Keratinocyte (primary cell): Measurements from ENCODE around the gene SMOC1. TPM values are rescaled to one million over a fixed set of nuclear protein-coding genes. Genes with fewer than 3 reads are reported as not detected.

Source experiments
- DNase-seq: peaks from one replicate; pipeline ENCODE4 v3.0.0-alpha.2; 2011; ENCODE audit warnings: low read depth, missing footprints, low spot score
- FAIRE-seq: peaks from 2 replicates; lab custom pipeline; 2011; peaks lifted over from hg19 to GRCh38; lab: Jason Lieb, UNC
- H2AFZ ChIP-seq: 2 replicates; pipeline ENCODE4 v1.6.0; 2012; ENCODE audit warnings: low read length, control low read depth, inconsistent platforms; ENCODE audit not compliant: control insufficient read depth
- H3K27ac ChIP-seq: 2 replicates; pipeline ENCODE4 v1.5.1; 2011; ENCODE audit warnings: low read length; ENCODE audit not compliant: control insufficient read depth, insufficient read depth
- H3K27me3 ChIP-seq: 3 replicates; pipeline ENCODE4 v1.6.0; 2011; ENCODE audit warnings: low read length; ENCODE audit not compliant: control insufficient read depth, insufficient read depth; ENCODE audit errors: extremely low read depth
- H3K36me3 ChIP-seq, 2 experiments: 2 replicates in 1 of 2; 3 replicates in 1 of 2; pipeline ENCODE4 v1.5.1; 2011; ENCODE audit warnings: low read length in 2 of 2, mild to moderate bottlenecking in 1 of 2; ENCODE audit not compliant: control insufficient read depth in 2 of 2, insufficient read depth in 2 of 2; ENCODE audit errors: extremely low read depth in 1 of 2
- H3K4me1 ChIP-seq: 3 replicates; pipeline ENCODE4 v1.5.1; 2011; ENCODE audit warnings: low read length; ENCODE audit not compliant: control insufficient read depth, insufficient read depth; ENCODE audit errors: extremely low read depth
- H3K4me2 ChIP-seq: 3 replicates; pipeline ENCODE4 v1.6.0; 2011; ENCODE audit warnings: low read depth, low read length; ENCODE audit not compliant: control insufficient read depth, insufficient read depth; ENCODE audit errors: extremely low read depth
- H3K4me3 ChIP-seq, 3 experiments: fragments of 200-600 bp in 1 of 3; sonication (generic) in 1 of 3; 2 replicates in 2 of 3; 3 replicates in 1 of 3; pipeline ENCODE4 v1.5.1; 2011 to 2016; ENCODE audit warnings: low read length in 3 of 3, mild to moderate bottlenecking in 3 of 3, control low read depth in 2 of 3, inconsistent platforms in 1 of 3, low read depth in 1 of 3, mixed read lengths in 1 of 3, mixed run types in 1 of 3, moderate library complexity in 1 of 3; ENCODE audit not compliant: control insufficient read depth in 2 of 3, insufficient read depth in 2 of 3; ENCODE audit errors: extremely low read depth in 1 of 3
- H3K79me2 ChIP-seq: 2 replicates; pipeline ENCODE4 v1.6.0; 2012; ENCODE audit warnings: low read length; ENCODE audit not compliant: control insufficient read depth, insufficient read depth
- H3K9ac ChIP-seq: 3 replicates; pipeline ENCODE4 v1.6.0; 2011; ENCODE audit warnings: low read length; ENCODE audit not compliant: control insufficient read depth, insufficient read depth; ENCODE audit errors: extremely low read depth
- H3K9me1 ChIP-seq: 3 replicates; pipeline ENCODE4 v1.6.0; 2011; ENCODE audit warnings: low read length; ENCODE audit not compliant: control insufficient read depth, insufficient read depth; ENCODE audit errors: extremely low read depth
- H3K9me3 ChIP-seq: 2 replicates; pipeline ENCODE4 v1.5.1; 2012; ENCODE audit warnings: low read depth, low read length; ENCODE audit not compliant: control insufficient read depth
- H4K20me1 ChIP-seq: 3 replicates; pipeline ENCODE4 v1.6.0; 2011; ENCODE audit warnings: low read length; ENCODE audit not compliant: control insufficient read depth, insufficient read depth; ENCODE audit errors: extremely low read depth
- CTCF ChIP-seq, 3 experiments: IDR thresholded peaks in 1 of 3; conservative IDR thresholded peaks in 1 of 3; optimal IDR thresholded peaks in 1 of 3; 2 replicates in 2 of 3; 3 replicates in 1 of 3; pipeline versions ENCODE3 to v1.5.1; 2011; ENCODE audit warnings: low read length in 3 of 3, mild to moderate bottlenecking in 3 of 3, moderate library complexity in 2 of 3, control low read depth in 1 of 3, inconsistent platforms in 1 of 3; ENCODE audit not compliant: insufficient read depth in 2 of 3; ENCODE audit errors: extremely low read depth in 1 of 3
- EZH2 ChIP-seq: IDR thresholded peaks from one replicate; pipeline ENCODE4 v1.6.1; 2012; ENCODE audit warnings: inconsistent platforms, mild to moderate bottlenecking, low read length, moderate library complexity
- dilution Hi-C: fragments of 300-500 bp; cut with MboI; formaldehyde crosslinking; loops from one replicate; pipeline ENCODE4 v1.7.0; 2020; ENCODE audit warnings: low sequenced_read_pairs; ENCODE audit not compliant: extremely low pct_ligation_motif_present
- polyA plus RNA-seq, 5 experiments: library from polyadenylated mRNA; depleted of rRNA in 3 of 5; stranded (reverse) in 3 of 5; stranded (forward) in 1 of 5; unstranded in 1 of 5; fragments of >200 nt; gene quantifications; 1 replicate in 1 of 5; 2 replicates in 3 of 5; 3 replicates in 1 of 5; pipeline versions ENCODE4 v1.2.1 to v1.2.3, GENCODE V29; 2011 to 2012; ENCODE audit warnings: missing spikeins in 2 of 5, low read depth in 1 of 5, low replicate concordance in 1 of 5

Gene SMOC1
- polyA plus RNA-seq, 1 donor (not counting 4 experiments of a cell fraction or from before 2014, with no cell fraction given): 6.0 TPM

DNA sequence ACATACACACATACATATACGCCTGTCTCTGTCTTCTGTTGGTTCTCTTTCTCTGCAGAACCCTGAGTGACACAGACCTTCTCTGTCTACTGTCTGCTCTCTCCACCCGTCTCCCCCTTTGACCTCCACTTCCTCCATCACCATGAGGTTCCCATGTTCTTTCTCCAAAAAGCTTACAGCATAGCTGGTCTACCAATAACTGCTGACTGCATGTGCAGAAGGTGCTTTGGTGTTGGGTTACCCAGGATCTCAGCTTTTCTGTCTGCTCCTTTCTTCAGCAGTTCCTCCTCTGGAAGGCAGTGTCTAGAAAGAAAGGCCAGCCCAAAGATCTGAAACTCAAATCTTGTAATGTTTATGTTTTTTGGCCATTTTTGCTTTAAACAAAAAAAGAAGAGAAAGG lies 125.6 kb downstream of the SMOC1 start:
- H3K79me2 ChIP-seq: no peaks in the 10 kb centered on the region
- H3K27ac ChIP-seq: no peak overlapping the region
- no peak overlapping the region for H3K4me3 ChIP-seq
- no peaks in the 10 kb centered on the region for H3K36me3 ChIP-seq
- no peak overlapping the region for H2AFZ ChIP-seq
- DNase-seq (no peak), FAIRE-seq (no peak)
- no peak overlapping the region for H3K4me2 ChIP-seq
- TF ChIP-seq EZH2 (no peak), CTCF (optimal IDR thresholded peaks at IDR 0.05 in 1 of 3, IDR thresholded peaks at IDR 0.05 in 1 of 3, conservative IDR thresholded peaks at IDR 0.05 in 1 of 3; ENCODE audit: extremely low read depth in 1 of 3, insufficient read depth in 2 of 3, low read length in 3 of 3) (no peak)
- no peak overlapping the region for H3K9ac ChIP-seq
- H3K9me1 ChIP-seq: no peaks in the 10 kb centered on the region
- H3K4me1 ChIP-seq: peaks cover 20% of the 10 kb centered on the region
- no peaks in the 10 kb centered on the region for H4K20me1 ChIP-seq
- no peaks in the 10 kb centered on the region for H3K27me3 ChIP-seq
- H3K9me3 ChIP-seq: no peaks in the 10 kb centered on the region
- dilution Hi-C loops: no loop called here

GRCh38 chr14:70005281-70005805 lies 126.1 kb downstream of the SMOC1 start:
- H3K4me1 ChIP-seq: peaks cover 20% of the 10 kb centered on the region
- DNase-seq: no peak
- H3K36me3 ChIP-seq: no peaks in the 10 kb centered on the region
- dilution Hi-C loops: no loop called here
- H3K4me2 ChIP-seq: no peak overlapping the region
- no peak overlapping the region for H3K27ac ChIP-seq
- no peaks in the 10 kb centered on the region for H3K9me3 ChIP-seq
- no peaks in the 10 kb centered on the region for H3K79me2 ChIP-seq
- H3K4me3 ChIP-seq: no peak overlapping the region
- H4K20me1 ChIP-seq: no peaks in the 10 kb centered on the region
- no peak overlapping the region for H2AFZ ChIP-seq
- no peaks in the 10 kb centered on the region for H3K9me1 ChIP-seq
- H3K27me3 ChIP-seq: no peaks in the 10 kb centered on the region
- H3K9ac ChIP-seq: no peak overlapping the region
- TF ChIP-seq CTCF (optimal IDR thresholded peaks at IDR 0.05 in 1 of 3, IDR thresholded peaks at IDR 0.05 in 1 of 3, conservative IDR thresholded peaks at IDR 0.05 in 1 of 3; ENCODE audit: extremely low read depth in 1 of 3, insufficient read depth in 2 of 3, low read length in 3 of 3): no peak
- TF ChIP-seq EZH2: no peak
- no peak for FAIRE-seq
